ENCODE data around the gene CLEC2D.
A peak's percentile ranks its signal among the peaks of the same experiment; 100 is the strongest.
"Not testable (repeated sequence)": the region's sequence is repeated elsewhere in the genome, so short reads cannot be mapped to it uniquely, and the experiment has no call there.

CLEC2D gene

DNA sequence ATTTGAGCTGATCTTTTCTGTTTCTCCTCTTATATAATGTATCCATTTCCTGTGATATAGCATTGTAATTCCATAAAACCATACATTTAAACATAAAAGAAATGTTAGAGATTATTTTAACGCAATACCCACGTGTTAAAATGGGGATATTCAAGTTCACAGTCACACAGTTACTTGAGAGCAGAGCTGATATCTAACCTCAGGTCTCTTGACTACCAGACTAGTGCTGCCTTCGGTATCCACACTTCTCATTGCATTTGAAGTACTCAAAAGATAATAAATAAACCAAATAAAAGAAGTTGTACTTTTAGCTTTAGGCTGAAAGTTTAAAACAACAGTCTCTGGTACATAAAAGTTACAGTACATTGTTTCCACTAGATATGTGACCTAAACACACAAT lies 60.5 kb downstream of the CLEC2D start:
- no peak for DNase-seq (ENCODE audit: low read depth)

DNA sequence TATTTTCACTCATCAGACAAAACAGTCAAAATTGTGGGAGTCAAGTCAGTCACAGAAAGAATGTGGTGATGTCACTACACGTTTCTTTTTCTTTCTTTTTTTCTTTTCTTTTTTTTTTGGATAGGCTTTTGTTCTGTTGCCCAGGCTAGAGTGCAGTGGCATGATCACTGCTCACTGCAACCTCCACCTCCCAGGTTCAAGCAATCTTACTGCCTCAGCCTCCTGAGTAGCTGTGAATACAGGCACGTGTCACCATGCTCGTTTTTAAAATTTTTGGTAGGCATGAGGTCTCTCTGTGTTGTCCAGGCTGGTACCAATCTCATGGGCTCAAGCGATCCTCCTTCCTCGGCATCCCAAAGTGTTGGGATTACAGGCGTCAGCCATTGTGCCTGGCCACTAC lies 61.1 kb downstream of the CLEC2D start:
- no peak for DNase-seq (ENCODE audit: low read depth)

DNA sequence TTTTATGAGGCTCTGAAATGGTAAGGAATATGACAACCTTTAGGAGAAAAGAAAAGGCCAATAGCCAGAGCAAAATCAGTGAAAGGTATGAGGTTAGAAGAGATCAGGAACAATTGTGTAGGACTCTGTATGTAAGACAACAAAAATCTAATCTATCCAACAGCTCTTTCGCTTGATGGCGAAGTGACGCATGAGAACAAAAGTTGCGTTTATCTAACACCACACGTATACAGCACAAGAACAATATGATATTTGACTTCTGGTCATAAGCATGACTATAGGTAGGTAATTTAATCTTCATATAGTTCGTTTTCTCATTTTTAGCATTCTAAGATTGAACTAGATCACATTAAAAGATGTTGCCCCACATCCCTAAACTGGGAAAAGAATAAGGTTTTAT lies 61.9 kb downstream of the CLEC2D start:
- DNase-seq (ENCODE audit: low read depth): no peak

DNA sequence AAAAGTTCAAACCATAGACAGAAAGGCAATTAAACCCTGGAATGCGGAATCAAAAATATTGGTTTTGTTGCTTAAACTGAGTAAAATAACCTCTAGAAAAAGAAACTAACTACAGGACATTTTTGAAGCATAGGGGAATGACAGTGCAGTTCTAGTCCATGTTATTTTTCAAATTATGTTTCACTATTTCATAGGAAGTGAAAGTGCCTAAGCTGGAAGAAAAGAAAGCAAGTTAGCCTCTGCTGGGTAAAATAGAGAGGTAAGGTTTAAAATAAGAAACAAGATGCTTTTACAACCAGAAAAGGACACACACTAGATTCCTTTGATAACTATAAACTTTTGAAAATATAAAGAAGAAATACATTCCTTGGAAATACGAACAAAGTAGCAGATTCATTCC lies 62.3 kb downstream of the CLEC2D start:
- DNase-seq (ENCODE audit: low read depth): no peak

DNA sequence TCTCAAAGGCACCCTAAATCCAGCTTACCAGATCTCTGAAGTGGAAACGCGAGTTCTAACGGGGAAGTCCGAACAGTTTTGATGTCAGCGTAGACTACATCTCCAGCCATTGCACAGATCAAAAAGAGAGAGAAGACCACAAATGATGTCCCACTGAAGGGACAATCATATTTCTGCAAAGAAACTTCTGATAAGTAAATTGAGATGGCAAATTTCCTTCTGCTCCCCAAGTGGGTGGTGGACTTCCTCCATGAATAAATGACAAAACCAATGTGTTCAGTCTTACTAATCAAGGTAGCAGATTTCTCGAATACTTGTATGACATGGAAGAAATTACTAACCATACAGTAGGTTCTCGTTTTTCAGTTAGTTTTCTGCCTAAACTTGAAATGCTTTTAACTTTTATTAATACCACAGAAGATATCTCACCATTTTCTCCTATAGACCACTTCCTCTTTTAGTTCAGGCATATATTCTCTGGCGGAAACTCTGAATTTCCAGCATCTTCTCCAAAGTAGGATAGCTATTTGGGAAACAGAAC lies 63.5 kb downstream of the CLEC2D start, which contains the start of gene CLECL1:
Gene CLECL1, minus strand, starts transcription at position 177 of the 541 bp plus-strand sequence.
- DNase-seq (ENCODE audit: low read depth): no peak

DNA sequence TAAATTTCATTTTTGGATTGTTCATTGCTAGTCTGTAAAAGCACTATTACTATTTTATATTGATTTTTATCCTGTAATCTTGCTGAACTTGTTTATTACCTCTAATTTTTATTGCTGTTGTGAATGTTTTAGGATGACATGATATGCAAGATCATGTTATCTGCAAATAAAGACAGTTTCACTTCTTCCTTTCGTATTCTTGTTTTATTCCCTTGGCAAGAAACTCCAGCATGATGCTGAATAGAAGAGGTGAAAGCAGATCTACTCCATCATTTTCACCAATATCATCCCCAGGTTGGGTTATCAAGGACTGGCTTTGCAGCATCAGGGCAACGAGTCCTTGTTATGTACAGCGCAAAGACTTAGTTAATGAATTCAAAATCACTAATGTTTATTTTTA lies 66.1 kb downstream of the CLEC2D start:
- no peak for DNase-seq (ENCODE audit: low read depth)

DNA sequence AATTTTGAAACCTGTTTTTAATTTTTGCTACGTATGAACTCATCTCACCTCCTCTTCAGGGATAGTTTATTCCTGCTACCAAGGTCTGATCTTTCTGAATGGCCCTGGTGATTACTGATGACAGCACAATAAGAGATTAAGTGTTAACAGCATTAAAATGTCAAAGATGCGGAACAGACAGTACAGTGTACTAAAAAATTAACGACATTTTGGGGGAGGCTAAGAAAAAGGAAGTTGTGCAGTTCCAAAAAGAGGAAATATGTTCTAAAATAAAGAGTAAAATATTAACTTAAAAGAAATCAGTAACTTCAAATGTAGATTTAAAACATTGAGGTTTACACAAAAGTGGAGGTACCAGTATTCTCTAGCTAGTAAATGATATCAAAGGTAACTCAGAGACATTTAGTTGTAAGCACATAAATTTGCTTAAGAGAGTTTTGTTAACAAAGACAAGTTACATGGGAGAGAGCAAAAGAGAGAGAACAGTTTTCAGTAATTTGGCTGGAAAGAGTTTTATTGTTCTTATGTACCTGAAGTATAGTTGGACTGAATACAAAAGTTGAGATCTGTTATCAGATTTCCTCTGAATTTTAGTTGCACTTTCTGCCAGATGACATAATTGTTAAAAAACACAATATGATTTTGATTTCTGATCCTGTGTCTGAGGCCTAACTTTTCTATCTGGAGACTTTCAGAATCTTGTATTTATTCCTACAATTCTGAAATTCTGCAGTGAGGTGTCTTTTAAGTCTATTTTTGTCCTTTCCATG lies 67.6 kb downstream of the CLEC2D start:
- DNase-seq (ENCODE audit: low read depth): no peak

DNA sequence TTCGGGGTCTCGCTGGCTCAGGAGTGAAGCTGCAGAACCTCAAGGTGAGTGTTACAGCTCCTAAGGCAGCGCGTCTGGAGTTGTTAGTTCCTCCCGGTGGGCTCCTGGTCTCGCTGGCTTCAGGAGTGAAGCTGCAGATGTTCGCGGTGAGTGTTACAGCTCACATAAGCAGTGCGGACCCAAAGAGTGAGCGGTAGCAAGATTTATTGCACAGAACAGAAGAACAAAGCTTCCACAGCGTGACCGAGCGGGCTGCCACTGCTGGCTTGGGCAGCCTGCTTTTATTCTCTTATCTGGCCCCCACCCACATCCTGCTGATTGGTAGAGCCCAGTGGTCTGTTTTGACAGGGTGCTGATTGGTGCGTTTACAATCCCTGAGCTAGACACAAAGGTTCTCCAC lies 69.4 kb downstream of the CLEC2D start:
- not testable (repeated sequence) for DNase-seq (ENCODE audit: low read depth)

DNA sequence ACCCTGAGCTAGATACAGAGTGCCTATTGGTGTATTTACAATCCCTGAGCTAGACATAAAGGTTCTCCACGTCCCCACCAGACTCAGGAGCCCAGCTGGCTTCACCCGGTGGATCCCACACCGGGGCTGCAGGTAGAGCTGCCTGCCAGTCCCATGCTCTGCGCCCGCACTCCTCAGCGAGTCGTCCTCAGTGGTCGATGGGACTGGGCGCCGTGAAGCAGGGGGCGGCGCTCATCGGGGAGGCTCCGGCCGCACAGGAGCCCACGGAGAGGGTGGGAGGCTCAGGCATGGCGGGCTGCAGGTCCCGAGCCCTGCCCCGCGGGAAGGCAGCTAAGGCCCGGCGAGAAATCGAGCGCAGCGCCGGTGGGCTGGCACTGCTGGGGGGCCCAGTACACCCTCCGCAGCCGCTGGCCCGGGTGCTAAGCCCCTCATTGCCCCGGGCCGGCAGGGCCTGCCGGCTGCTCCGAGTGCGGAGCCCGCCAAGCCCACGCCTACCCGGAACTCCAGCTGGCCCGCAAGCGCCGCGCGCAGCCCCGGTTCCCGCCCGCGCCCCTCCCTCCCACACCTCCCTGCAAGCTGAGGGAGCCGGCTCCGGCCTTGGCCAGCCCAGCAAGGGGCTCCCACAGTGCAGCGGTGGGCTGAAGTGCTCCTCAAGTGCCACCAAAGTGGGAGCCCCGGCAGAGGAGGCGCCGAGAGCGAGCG lies 70.0 kb downstream of the CLEC2D start:
- not testable (repeated sequence) for DNase-seq (ENCODE audit: low read depth)

DNA sequence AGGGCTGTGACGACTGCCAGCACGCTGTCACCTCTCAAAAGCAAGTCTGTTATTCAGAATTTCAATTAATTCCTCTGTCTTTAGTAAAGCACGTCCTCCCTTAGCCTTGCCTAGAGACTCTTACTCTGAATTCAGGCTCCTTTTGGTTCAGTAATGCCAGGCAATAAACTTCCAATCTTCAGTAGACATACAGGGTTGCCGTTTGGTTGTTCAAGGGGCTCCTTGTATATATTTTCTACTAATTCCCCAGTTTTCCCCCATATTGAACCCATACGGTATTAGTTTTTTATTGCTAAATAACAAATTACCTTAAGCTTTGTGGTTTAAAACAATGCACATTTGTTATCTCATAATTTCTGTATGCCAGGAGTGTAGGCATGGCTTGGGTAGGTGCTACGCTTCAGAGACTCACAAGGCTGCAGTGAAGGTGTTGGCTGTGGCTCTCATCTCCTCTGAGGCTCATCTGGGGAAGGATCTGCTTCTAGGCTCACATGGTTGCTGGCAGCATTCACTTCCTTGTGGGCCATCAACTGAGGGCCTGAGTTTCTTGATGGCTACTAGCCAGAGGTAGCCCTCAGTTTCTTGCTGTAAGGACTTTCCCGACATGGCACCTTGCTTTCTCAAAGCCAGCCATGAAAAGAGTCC lies 70.7 kb downstream of the CLEC2D start:
- DNase-seq (ENCODE audit: low read depth): no peak

DNA sequence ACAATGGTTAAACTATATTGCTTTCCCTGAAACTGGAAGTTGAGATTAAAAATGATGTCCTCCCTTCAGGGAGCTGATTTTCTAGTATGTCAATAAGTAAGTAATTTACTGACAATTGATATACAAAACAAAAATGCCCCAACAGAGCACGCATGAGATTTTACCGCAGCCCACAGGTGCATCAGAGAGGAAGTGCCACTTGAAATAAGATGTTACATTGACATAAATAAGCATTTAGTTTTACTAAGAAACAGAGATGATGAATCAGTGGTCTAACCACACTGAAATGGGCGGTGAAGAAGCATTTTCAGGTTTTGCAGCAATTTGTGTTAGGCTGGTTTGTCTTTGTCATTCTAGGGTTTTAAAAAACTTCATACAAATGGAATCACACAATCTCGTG lies 72.2 kb downstream of the CLEC2D start:
- DNase-seq (ENCODE audit: low read depth): peak; percentile 57

DNA sequence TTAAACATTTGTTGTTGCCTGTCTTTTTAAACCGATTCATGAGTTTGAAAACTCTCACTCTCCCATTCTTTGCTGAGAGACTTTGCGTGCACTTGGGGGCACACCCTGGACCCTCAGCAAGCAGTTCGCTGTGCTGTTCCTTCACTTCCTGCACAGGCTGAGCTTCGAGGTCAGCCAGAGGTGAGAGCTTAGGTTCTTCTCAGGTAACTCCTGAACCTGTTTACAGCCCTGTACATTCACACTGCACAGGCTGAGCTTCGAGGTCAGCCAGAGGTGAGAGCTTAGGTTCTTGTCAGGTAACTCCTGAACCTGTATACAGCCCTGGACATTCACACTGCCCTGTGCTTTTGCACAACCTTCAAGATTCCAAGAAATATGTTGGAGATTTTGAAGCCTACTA lies 73.1 kb downstream of the CLEC2D start:
- DNase-seq (ENCODE audit: low read depth): no peak

DNA sequence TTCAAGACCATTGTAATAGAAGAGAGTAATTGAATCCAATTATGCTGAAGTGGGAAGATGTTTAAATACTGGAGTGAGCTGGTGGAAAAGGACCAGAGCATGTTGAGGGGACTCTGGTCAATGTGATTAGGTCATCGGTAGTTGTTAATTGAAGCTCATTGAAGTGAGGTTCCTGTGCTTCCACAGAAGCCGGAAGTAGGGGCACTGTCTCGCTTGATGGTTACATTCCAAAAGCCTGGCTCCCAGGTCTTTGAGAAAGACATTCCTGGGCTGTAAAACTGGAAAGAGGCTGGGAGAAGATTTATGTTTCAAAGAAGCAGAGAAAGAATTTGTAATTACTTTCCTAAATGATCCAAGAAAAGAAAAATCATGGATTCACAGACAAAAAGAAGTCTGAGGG lies 75.7 kb downstream of the CLEC2D start:
- no peak for DNase-seq (ENCODE audit: low read depth)

All from activated T-helper 9 cell treated with anti-CD3 and anti-CD28 coated beads, Interleukin-2, amount 50 U/mL, for 16 hours (primary cell).